IPS-NIHi7 (cell line): ENCODE results near the gene DCAF6.
"Not testable (repeated sequence)": the region's sequence is repeated elsewhere in the genome, so short reads cannot be mapped to it uniquely, and the experiment has no call there.

Experiments
- DNase-seq: peaks from one replicate; pipeline ENCODE4 v3.0.0; 2012; ENCODE audit warnings: mixed read lengths; ENCODE audit errors: extremely low spot score

DCAF6 gene

DNA sequence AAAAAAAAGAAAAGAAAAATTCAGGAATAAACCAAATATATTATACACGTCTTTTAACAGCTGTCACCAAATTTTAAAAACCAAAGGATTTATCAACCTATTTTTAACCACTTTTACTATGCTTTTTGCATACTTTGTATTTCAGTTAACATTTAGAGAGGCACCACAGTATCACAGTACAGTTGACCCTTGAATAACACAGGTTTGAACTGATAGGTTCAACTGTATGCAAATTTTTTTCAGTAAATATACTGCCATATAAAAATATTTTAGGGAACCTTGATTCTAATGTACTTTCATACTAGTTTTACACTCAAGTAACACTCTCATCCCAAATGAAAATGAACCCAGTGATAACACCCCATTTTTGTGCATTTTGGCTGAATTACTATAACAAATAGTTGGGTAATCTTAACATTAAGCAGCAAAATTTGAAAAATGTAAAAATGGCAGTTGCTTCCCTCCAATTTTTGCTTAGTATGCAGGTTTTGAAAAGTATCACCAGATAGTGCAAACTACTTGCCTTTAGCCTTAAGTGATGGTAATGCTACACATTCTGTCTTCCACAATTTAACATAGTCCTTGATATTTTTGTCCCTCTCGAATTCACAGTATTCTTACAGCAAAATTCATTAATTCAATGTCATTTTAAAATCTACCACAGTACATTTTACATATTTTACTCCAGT is 11.8 kb upstream of the DCAF6 start:
- DNase-seq: no peak

- peak; percentile 18 for DNase-seq
Measured at GRCh38 chr1:167926486-167926997, 9.9 kb upstream of the DCAF6 start.

- DNase-seq: no peak
Measured at GRCh38 chr1:167927046-167927754, 9.3 kb upstream of the DCAF6 start.

DNA sequence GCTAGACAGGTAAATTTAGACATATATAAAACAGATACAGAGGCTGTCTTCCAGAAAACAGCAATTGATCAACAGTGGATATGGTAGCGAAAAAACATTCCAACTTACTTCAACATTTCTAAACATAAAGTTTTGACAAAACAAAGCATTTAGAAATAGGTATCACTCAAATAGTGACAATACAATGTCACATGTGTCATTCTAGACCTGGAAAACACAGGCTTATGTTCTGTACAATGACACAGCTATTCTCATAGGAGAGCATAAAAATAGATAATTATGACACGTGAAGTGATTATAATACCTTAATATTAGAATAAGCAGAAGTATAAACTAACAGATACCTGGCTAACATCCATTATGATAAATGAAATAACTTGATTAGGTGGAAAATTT is 8.0 kb upstream of the DCAF6 start:
- no peak for DNase-seq

DNA sequence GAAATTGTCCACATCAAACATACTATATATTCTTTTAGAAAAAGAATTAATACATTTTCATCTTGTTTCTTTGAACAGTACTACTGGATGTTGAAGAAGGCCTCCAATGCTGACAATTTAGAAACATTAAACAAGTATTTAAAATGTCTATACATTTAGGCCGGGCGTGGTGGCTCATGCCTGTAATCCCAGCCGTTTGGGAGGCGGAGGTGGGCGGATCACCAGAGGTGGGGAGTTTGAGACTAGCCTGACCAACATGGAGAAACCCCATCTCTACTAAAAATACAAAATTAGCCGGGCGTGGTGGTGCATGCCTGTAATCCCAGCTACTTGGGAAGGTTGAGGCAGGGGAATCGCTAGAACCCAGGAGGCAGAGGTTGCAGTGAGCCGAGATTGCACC is 7.6 kb upstream of the DCAF6 start:
- DNase-seq: not testable (repeated sequence)

GRCh38 chr1:167929725-167930124 is 6.8 kb upstream of the DCAF6 start:
- no peak for DNase-seq

DNA sequence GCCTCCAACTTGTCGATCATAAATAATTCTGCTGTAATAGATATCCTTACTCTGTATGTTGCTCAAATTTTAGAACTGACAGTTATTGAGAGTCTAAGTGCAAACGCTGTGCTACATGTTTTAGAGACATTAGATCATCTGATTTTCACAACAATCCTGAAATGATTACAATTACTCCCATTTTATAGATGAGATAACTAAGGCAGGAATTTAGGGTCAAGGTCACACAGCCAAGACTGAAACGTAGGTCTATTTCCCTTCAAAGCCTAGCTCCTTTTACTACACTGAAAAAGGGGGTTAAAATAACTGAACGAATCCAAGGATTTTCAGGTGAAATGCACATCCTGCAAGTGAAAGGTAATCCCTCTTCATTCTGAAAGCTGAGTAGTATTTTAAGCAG is 2.7 kb upstream of the DCAF6 start:
- no peak for DNase-seq

GRCh38 chr1:167934426-167935215 is 1.9 kb upstream of the DCAF6 start:
- DNase-seq: no peak

- peak; percentile 34 for DNase-seq
Measured at GRCh38 chr1:167935216-167936067, 1.0 kb upstream of the DCAF6 start.

DNA sequence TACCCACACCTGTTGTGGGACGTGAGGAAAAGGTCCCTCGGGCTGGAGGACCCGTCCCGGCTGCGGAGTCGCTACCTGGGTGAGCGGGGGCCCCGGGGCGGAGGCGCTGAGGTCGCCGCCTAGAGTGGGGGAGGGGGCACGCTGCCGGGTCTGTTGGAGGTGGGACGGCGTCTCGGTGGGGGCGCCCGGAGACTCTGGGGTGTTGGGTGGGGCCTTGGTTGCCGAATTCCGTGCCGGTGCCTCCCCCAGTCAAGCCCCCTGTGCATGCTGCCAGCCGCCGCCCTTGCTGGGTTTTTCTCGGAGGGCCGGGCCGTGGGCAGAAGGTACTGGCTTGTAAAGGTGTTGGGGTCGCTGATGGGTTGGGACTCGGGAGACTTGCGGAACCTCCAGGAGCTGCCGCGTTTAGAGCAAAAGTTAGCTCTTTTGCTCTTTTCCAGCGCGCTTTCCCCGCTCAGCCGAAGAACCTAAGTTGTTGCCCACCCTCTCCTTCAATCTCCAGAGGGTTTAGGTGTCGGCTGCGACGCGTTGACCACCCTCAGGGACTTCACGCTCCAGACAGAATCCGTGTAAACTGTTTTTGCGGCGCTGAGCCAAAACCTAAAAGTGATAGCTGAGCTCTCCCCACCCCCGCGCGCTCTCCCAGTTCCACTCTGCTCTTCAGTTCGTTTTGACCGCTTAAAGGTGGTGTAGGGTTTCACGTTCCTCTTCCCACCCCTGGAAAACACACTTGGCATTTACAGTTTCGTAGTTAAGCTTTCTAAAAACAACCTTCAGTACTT is 636 bp downstream of the DCAF6 start, which contains the start of gene MPC2:
Gene MPC2, minus strand, starts transcription at position 143 of the 779 bp plus-strand sequence. CDS start 1,231 bp downstream, outside the sequence.
- DNase-seq: peak; percentile 73

- DNase-seq: no peak
Measured at GRCh38 chr1:167937709-167938010, 1.2 kb downstream of the DCAF6 start.

- DNase-seq: no peak
Measured at GRCh38 chr1:167938080-167938636, 1.7 kb downstream of the DCAF6 start.

DNA sequence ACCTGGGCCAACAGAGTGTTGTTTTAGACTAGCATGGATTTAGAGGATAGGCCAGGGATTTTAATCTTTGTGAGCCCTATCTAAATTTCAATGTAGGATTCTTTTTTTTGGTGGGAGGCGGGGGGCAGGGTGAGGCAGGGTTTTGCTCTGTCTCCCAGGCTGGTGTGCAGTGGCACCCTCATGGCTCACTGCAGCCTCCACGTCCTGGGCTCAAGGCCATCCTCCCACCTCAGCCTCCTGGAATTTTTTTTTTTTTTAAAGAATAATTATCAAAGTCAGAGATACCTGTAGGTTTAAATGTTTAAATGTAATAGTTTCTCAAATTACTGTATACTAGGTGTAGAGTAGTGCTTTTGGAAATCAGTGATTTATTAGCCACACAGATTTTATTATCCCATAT is 3.8 kb downstream of the DCAF6 start:
- DNase-seq: no peak

DNA sequence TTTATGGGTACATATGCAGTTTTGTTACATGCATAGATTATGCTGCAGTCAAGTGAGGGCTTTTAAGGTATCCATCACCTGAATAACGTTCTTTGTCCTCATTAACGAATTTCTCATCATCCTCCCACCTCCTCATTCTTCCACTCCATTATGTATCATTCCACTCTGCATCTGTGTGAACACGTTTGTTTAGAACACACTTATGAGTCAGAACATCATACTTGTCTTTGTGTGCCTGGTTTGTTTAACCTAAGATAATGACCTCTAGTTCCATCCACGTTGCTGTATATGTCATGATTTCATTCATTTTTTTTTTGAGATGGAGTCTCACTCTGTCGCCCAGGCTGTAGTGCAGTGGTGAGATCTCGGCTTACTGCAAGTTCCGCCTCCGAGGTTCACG is 7.1 kb downstream of the DCAF6 start:
- DNase-seq: no peak

DNA sequence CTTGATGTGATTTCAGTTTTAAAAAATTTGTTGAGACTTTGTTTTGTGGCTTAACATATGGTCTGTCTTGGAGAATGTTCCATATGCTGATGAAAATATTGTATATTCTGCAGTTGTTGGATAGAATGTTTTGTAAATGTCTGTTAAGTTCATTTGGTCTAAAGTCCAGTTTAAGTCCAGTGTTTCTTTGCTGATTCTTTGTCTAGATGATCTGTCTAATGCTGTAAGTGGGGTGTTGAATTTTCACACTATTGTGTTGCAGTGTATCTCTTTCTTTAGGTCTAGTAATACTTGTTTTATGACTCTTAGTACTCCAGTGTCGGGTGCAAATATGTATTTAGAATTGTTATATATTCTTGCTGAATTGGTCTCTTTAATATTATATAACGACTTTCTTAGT is 11.2 kb downstream of the DCAF6 start:
- DNase-seq: no peak

GRCh38 chr1:167949785-167950184 is 13.3 kb downstream of the DCAF6 start:
- no peak for DNase-seq

DNA sequence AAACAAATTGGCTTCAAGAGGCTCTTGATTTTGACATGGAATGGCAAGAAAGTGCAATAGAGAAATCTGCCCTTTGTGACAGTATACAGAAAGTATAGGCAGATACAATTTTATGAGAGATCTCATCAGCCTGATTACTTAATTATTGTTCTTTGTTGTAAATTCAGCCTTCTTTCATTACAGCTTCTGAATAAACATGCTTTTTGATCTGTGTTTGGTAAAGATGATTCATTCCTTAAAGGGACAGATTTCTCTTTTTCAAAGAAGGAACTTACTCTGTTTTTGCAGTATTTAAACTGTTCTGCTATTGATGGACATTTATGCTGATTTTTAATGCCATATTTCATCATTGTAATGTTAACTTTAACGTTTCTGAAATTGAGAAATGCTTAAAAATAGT is 14.1 kb downstream of the DCAF6 start:
- DNase-seq: no peak

DNA sequence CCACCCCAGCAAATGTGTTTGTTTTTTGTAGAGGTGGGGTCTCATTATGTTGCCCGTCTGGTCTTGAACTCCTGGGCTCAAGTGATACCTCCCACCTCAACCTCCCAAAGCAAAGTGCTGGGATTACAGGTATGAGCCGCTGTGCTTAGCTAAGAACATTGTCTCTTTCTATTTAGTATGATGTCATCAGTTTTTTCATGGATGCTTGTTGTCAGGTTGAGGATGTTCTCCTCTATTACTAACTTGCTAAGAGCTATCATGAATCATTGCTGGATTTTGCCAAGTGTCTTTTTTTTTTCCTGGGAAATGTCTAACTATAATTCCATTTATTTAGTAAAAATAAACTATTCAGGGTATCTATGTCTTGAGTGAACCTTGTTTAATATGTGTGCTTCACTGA is 19.4 kb downstream of the DCAF6 start:
- no peak for DNase-seq

DNA sequence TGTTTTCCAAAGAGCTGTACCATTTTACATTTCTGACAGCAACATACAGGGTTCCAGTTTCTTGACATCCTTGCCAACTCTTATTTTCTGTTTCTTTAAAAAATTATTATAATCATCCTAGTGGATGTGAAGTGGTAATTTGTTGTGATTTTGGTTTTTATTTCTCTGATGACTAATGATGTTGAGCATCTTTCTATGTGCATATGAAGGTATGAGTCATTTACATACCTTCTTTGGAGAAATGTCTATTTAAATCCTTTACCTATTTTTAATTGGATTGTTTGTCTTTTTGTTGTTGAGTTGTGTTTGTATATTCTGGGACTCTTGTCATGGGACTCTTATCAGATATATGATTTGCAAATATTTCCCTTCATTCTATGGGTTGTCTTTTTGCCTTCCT is 21.2 kb downstream of the DCAF6 start:
- no peak for DNase-seq

GRCh38 chr1:167964646-167965045 is 28.2 kb downstream of the DCAF6 start:
- DNase-seq: no peak

- no peak for DNase-seq
Measured at GRCh38 chr1:167966050-167966449, 29.6 kb downstream of the DCAF6 start.
